ENCODE results near the gene SYNCRIP.

DNA sequence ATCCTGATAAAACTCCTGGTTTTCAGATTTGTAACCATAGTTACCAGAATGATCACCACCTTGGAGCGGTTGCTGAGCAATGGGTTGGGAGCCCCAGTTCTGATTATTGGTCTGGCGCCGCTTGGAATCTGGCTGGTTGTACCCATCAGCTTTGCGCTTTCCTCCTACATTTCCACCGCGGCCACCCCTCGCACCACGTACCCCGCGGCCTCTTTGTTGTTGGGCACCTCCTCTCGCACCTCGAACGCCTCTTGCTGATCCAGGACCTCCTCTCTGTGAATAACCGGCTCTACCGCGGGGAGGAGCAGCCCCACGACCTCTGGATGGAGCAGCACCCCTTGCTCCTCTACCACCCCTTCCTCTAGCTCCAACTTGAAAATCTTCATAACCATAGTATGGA lies 27.9 kb downstream of the SYNCRIP start:
- TF ChIP-seq, protein P1, sequence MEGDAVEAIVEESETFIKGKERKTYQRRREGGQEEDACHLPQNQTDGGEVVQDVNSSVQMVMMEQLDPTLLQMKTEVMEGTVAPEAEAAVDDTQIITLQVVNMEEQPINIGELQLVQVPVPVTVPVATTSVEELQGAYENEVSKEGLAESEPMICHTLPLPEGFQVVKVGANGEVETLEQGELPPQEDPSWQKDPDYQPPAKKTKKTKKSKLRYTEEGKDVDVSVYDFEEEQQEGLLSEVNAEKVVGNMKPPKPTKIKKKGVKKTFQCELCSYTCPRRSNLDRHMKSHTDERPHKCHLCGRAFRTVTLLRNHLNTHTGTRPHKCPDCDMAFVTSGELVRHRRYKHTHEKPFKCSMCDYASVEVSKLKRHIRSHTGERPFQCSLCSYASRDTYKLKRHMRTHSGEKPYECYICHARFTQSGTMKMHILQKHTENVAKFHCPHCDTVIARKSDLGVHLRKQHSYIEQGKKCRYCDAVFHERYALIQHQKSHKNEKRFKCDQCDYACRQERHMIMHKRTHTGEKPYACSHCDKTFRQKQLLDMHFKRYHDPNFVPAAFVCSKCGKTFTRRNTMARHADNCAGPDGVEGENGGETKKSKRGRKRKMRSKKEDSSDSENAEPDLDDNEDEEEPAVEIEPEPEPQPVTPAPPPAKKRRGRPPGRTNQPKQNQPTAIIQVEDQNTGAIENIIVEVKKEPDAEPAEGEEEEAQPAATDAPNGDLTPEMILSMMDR (IDR thresholded peaks at IDR 0.05; ENCODE audit: low read depth, low read length, missing input control) = no peak
- TF ChIP-seq TAF1 (conservative IDR thresholded peaks at IDR 0.05) (no peak), JUND (IDR thresholded peaks at IDR 0.05) (no peak)
- TF ChIP-seq, protein P2, sequence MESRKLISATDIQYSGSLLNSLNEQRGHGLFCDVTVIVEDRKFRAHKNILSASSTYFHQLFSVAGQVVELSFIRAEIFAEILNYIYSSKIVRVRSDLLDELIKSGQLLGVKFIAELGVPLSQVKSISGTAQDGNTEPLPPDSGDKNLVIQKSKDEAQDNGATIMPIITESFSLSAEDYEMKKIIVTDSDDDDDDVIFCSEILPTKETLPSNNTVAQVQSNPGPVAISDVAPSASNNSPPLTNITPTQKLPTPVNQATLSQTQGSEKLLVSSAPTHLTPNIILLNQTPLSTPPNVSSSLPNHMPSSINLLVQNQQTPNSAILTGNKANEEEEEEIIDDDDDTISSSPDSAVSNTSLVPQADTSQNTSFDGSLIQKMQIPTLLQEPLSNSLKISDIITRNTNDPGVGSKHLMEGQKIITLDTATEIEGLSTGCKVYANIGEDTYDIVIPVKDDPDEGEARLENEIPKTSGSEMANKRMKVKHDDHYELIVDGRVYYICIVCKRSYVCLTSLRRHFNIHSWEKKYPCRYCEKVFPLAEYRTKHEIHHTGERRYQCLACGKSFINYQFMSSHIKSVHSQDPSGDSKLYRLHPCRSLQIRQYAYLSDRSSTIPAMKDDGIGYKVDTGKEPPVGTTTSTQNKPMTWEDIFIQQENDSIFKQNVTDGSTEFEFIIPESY (IDR thresholded peaks at IDR 0.05) = no peak
- TF ChIP-seq, protein P3, sequence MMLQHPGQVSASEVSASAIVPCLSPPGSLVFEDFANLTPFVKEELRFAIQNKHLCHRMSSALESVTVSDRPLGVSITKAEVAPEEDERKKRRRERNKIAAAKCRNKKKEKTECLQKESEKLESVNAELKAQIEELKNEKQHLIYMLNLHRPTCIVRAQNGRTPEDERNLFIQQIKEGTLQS (IDR thresholded peaks at IDR 0.05) = no peak

Measured in liver (tissue), 3 donors.